H1 (cell line): ENCODE data around the gene C14orf132. TPM values are rescaled to one million over a fixed set of nuclear protein-coding genes. Genes with fewer than 3 reads are reported as not detected.

Experiments used
- polyA plus RNA-seq, 7 experiments: library from polyadenylated mRNA; depleted of rRNA in 3 of 7; stranded (reverse) in 5 of 7; unstranded in 2 of 7; fragments of >200 nt in 5 of 7; fragments of 200-250 nt in 2 of 7; gene quantifications; 1 replicate in 5 of 7; 2 replicates in 1 of 7; 4 replicates in 1 of 7; pipeline versions ENCODE4 v1.2.1 to v1.2.3, GENCODE V29; 2011 to 2013; ENCODE audit warnings: missing spikeins in 2 of 7, mixed read lengths in 2 of 7
- total RNA-seq: library from RNA; stranded (reverse); fragmentation: NEBNext Ultra II Directional; extraction: Animal tissue kit (Norgen Biotek cat#: 25700); gene quantifications from 2 replicates; pipeline ENCODE4 v1.2.1, GENCODE V29; 2021
- TF ChIP-seq, protein P1 (sequence below): IDR thresholded peaks from 2 replicates; pipeline ENCODE4 v1.6.1; 2012; ENCODE audit warnings: inconsistent platforms

Gene C14orf132
- total and polyA plus RNA-seq, 2 of the 8 experiments (the other 6 are each of a cell fraction or from before 2014, with no cell fraction given), result 11.7 to 32.5 TPM

- TF ChIP-seq, protein P1, sequence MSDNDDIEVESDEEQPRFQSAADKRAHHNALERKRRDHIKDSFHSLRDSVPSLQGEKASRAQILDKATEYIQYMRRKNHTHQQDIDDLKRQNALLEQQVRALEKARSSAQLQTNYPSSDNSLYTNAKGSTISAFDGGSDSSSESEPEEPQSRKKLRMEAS, result peak; percentile 71; the same call in 1 of the 2 replicates
Measured at GRCh38 chr14:96051642-96052540, 12.7 kb downstream of the C14orf132 start (continued).
